Transverse colon (tissue), 4 donors: ENCODE results near the gene RHOH. TPM values are rescaled to one million over a fixed set of nuclear protein-coding genes. Genes with fewer than 3 reads are reported as not detected.

ENCODE experiments used
- DNase-seq: peaks from one replicate; pipeline ENCODE4 v3.0.0-alpha.2; 2019
- H3K27ac ChIP-seq, 4 donors: fragments of 200-600 bp; sonication (generic); 2 replicates each; pipeline ENCODE4 v1.5.1; 2016 to 2018; ENCODE audit warnings: inconsistent platforms in 4 of 4
- H3K27me3 ChIP-seq: fragments of 200-600 bp; sonication (generic); 2 replicates; pipeline ENCODE4 v1.5.1; 2017; ENCODE audit warnings: inconsistent platforms
- H3K36me3 ChIP-seq, 4 donors: fragments of 200-600 bp; sonication (generic); 2 replicates each; pipeline ENCODE4 v1.5.1; 2017 to 2019; ENCODE audit warnings: inconsistent platforms in 4 of 4
- H3K4me1 ChIP-seq, 4 donors: fragments of 200-600 bp; sonication (generic); 2 replicates each; pipeline ENCODE4 v1.5.1; 2017 to 2020; ENCODE audit warnings: inconsistent platforms in 4 of 4
- H3K4me3 ChIP-seq, 4 donors: fragments of 200-600 bp; sonication (generic); 1 replicate in 1 of 4; 2 replicates in 3 of 4; pipeline versions ENCODE4 v1.5.1 to v1.6.1; 2017 to 2019; ENCODE audit warnings: inconsistent platforms in 4 of 4
- H3K9me3 ChIP-seq, 2 donors: fragments of 200-600 bp; sonication (generic); 2 replicates each; pipeline ENCODE4 v1.5.1; 2017 to 2019; ENCODE audit warnings: inconsistent platforms in 2 of 2
- EP300 ChIP-seq: sonication (generic); formaldehyde crosslinking; IDR thresholded peaks from one replicate; pipeline ENCODE4 v1.6.1; 2017; ENCODE audit warnings: antibody characterized with exemption, low read depth
- POLR2A ChIP-seq: fragments of 450-650 bp; IDR thresholded peaks from one replicate; pipeline ENCODE4 v1.6.1; 2016; ENCODE audit warnings: antibody characterized with exemption, mild to moderate bottlenecking, moderate library complexity
- POLR2AphosphoS5 ChIP-seq, 3 donors: sonication (generic); formaldehyde crosslinking; IDR thresholded peaks; one replicate each; pipeline ENCODE4 v1.6.1; 2016; ENCODE audit warnings: antibody characterized with exemption in 3 of 3
- WGBS, 2 donors: methylation state at CpG; one replicate each; pipeline ENCODE4 v1.1.5; 2018; ENCODE audit warnings: low coverage in 1 of 2; 5-methylcytosine and 5-hydroxymethylcytosine counted together
- in situ Hi-C, 4 donors: fragments of 200-750 bp; cut with MboI; loops; one replicate each; pipeline versions ENCODE4 v1.15.0 to v1.15.1; 2017; ENCODE audit warnings: low sequenced_read_pairs in 3 of 4, low pct_ligation_motif_present in 1 of 4, low pct_unique_long_range_greater_than_20kb in 1 of 4
- intact Hi-C: fragments of 100-400 bp; cut with DNase I; formaldehyde crosslinking; loops from one replicate; pipeline ENCODE4 v1.15.1; 2023; ENCODE audit warnings: low total_unique reads
- total RNA-seq, 4 donors: library from RNA; depleted of rRNA; stranded (reverse); fragments of >200 nt; gene quantifications; one replicate each; pipeline ENCODE4 v1.1.0, GENCODE V29; 2016
- TF ChIP-seq, protein P1 (sequence below), 5 experiments: fragments of 200-600 bp in 3 of 5; fragments of 450-650 bp in 2 of 5; sonication (generic) in 3 of 5; IDR thresholded peaks; 1 replicate in 2 of 5; 2 replicates in 3 of 5; pipeline ENCODE4 v1.5.1; 2016 to 2017; ENCODE audit warnings: antibody characterized with exemption in 5 of 5, inconsistent platforms in 3 of 5, mild to moderate bottlenecking in 2 of 5, moderate library complexity in 1 of 5

The RHOH gene
- total RNA-seq, 4 donors from 2014 or later: 4.1 to 10.3 (median 4.1) TPM; not detected in 1

DNA sequence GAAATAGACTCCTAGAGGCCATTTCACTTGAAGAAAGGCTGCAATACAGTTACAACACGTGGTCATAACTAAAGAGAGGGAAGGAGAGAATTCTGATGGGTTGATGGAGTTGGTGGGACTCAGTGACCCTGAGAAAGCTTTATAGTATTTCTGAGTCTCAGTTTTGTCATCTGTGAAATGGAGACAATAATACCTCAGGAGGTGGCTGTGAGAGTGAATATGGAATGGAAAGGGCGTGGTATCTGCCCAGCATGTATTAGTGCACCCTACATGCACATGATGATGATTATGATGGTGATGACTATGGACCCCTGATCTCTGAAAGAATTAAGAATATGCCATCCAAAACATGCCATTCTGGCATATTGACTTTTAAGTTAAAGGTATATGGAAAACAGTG, 66.0 kb downstream of the RHOH start:
- H3K4me3 ChIP-seq: no peak overlapping the region
- H3K4me1 ChIP-seq: no peaks in the 10 kb centered on the region
- intact Hi-C loops (no loop called here), in situ Hi-C loops (no loop called here)
- 91 to 94% methylated on average over 2 of the region's 2 CpGs for WGBS, 2 donors
- no peaks in the 10 kb centered on the region for H3K36me3 ChIP-seq
- no peak overlapping the region for H3K27ac ChIP-seq
- no peak for TF ChIP-seq POLR2A
- no peaks in the 10 kb centered on the region for H3K27me3 ChIP-seq
- DNase-seq: no peak
- H3K9me3 ChIP-seq: no peaks in the 10 kb centered on the region

DNA sequence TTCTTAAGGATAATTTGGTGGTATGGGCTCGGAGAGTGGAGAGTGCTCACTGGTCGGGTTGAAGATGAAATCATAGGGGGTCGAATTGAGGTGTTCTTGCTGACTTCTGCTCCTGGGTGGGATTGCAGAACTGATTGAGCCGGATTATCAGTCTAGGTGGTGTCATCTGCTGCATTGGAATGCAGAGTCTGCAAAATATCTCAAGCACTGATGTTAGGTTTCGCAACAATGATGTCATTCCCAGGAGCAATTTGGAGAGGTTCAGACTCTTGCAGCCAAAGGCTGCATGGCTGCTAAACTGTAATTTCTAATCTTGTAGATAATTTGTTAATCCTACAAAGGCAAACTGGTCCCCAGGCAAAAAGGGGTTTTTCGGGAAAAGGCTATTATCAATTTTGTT, 67.7 kb downstream of the RHOH start:
- in situ Hi-C loops (no loop called here), intact Hi-C loops (no loop called here)
- H3K4me3 ChIP-seq: no peak overlapping the region
- no peaks in the 10 kb centered on the region for H3K9me3 ChIP-seq
- TF ChIP-seq POLR2A: no peak
- no peak for TF ChIP-seq POLR2AphosphoS5 (IDR thresholded peaks at IDR 0.05)
- TF ChIP-seq, protein P1, sequence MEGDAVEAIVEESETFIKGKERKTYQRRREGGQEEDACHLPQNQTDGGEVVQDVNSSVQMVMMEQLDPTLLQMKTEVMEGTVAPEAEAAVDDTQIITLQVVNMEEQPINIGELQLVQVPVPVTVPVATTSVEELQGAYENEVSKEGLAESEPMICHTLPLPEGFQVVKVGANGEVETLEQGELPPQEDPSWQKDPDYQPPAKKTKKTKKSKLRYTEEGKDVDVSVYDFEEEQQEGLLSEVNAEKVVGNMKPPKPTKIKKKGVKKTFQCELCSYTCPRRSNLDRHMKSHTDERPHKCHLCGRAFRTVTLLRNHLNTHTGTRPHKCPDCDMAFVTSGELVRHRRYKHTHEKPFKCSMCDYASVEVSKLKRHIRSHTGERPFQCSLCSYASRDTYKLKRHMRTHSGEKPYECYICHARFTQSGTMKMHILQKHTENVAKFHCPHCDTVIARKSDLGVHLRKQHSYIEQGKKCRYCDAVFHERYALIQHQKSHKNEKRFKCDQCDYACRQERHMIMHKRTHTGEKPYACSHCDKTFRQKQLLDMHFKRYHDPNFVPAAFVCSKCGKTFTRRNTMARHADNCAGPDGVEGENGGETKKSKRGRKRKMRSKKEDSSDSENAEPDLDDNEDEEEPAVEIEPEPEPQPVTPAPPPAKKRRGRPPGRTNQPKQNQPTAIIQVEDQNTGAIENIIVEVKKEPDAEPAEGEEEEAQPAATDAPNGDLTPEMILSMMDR (IDR thresholded peaks at IDR 0.05): no peak
- no peak for TF ChIP-seq EP300
- H3K27ac ChIP-seq: no peak overlapping the region
- no peaks in the 10 kb centered on the region for H3K4me1 ChIP-seq
- DNase-seq: no peak
- no peaks in the 10 kb centered on the region for H3K27me3 ChIP-seq
- no peaks in the 10 kb centered on the region for H3K36me3 ChIP-seq
- 81 to 100% methylated on average over 1 to 6 of the region's 6 CpGs for WGBS, 2 donors

- H3K27me3 ChIP-seq: no peaks in the 10 kb centered on the region
- intact Hi-C loops: no loop called here
- in situ Hi-C loops: no loop called here
- H3K4me3 ChIP-seq: no peak overlapping the region
- TF ChIP-seq, protein P1 (IDR thresholded peaks at IDR 0.05): no peak
- no peak for TF ChIP-seq POLR2A
- TF ChIP-seq POLR2AphosphoS5 (IDR thresholded peaks at IDR 0.05): no peak
- no peak for TF ChIP-seq EP300
- no peaks in the 10 kb centered on the region for H3K9me3 ChIP-seq
- WGBS, 2 donors: 72 to 87% methylated on average over 3 to 10 of the region's 15 CpGs
- H3K4me1 ChIP-seq: no peaks in the 10 kb centered on the region
- peak overlapping the region in 1 of 4 donors; percentile 21 for H3K27ac ChIP-seq
- H3K36me3 ChIP-seq: no peaks in the 10 kb centered on the region
- DNase-seq: peak; percentile 63
These were observed 68.4 kb downstream of the RHOH start for GRCh38 chr4:40264995-40265909.

DNA sequence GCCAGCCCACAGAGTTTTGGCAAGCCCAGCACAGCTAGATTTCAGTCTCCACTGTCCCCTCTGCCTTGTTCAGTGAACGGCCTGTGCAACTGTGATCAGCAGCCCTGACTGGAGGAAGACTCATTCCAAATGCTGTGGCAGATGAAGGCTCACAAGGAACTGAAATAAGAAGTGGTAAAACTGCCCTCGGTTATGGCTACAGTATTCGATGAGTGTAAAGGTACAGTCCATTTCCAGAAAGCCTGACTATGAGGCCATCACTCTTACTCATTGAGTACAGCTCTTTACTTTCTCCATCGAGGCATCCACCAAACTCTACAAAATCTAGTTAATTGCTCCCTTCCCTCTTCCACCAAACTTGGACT, 69.1 kb downstream of the RHOH start:
- in situ Hi-C loops (no loop called here), intact Hi-C loops (no loop called here)
- DNase-seq: no peak
- H3K4me1 ChIP-seq: no peaks in the 10 kb centered on the region
- H3K27me3 ChIP-seq: no peaks in the 10 kb centered on the region
- WGBS, 2 donors: 62 to 73% methylated on average over 4 of the region's 4 CpGs
- H3K4me3 ChIP-seq: no peak overlapping the region
- no peaks in the 10 kb centered on the region for H3K9me3 ChIP-seq
- no peak overlapping the region for H3K27ac ChIP-seq
- H3K36me3 ChIP-seq: no peaks in the 10 kb centered on the region
- no peak for TF ChIP-seq POLR2A
- TF ChIP-seq EP300: no peak
- TF ChIP-seq, protein P1 (IDR thresholded peaks at IDR 0.05): no peak
- no peak for TF ChIP-seq POLR2AphosphoS5 (IDR thresholded peaks at IDR 0.05)
